ENCODE data around the gene MEF2C. TPM values are rescaled to one million over a fixed set of nuclear protein-coding genes. Genes with fewer than 3 reads are reported as not detected.

Gene MEF2C
- total RNA-seq, 2 donors from 2014 or later = 0.64 to 0.86 TPM

DNA sequence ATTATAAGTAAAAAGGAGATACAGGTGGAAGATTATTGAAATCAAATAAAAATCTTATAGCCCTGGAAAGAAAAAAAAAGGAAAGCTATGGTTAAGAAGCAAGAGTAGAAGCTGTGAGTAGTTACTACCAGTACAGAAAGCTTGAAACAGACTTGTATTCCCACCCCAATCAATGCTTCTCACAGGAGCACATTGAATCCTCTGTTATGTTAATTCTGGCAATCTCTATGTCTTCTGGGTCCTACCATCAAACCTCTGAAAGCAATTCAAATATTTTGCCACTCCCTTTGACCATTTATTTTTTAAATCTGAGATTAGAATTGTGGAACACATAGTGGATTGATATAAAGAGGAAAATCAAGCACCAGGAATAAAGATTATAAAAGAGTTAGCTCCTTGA lies 186.5 kb downstream of the MEF2C start:
- Mint-ChIP-seq H3K9me3 (peaks cover 7% of the 10 kb centered on the region), H3K27me3 (ENCODE audit: insufficient read depth) (peaks cover 94% of the 10 kb centered on the region), H3K4me3 (no peak overlapping the region), H3K27ac (no peak overlapping the region), H3K4me1 (peaks cover 19% of the 10 kb centered on the region), H3K36me3 (ENCODE audit: low read depth) (no peaks in the 10 kb centered on the region)
- Histone ChIP-seq H3K4me1 (ENCODE audit: control insufficient read depth, insufficient read depth, low read length) (peaks cover 2% of the 10 kb centered on the region), H3K27ac (ENCODE audit: low read depth, low read length) (no peak overlapping the region), H3K4me3 (ENCODE audit: low read length) (no peak overlapping the region), H3K9ac (ENCODE audit: extremely low read depth, low read length, poor library complexity, severe bottlenecking) (no peak overlapping the region), H3K36me3 (ENCODE audit: control insufficient read depth, insufficient read depth, low read length) (no peaks in the 10 kb centered on the region), H3K9me3 (ENCODE audit: control insufficient read depth, low read length) (no peaks in the 10 kb centered on the region), H3K27me3 (ENCODE audit: control insufficient read depth, insufficient read depth, low read length, poor library complexity, severe bottlenecking) (peaks cover 90% of the 10 kb centered on the region)
- no peak for DNase-seq
- TF ChIP-seq, protein P1, sequence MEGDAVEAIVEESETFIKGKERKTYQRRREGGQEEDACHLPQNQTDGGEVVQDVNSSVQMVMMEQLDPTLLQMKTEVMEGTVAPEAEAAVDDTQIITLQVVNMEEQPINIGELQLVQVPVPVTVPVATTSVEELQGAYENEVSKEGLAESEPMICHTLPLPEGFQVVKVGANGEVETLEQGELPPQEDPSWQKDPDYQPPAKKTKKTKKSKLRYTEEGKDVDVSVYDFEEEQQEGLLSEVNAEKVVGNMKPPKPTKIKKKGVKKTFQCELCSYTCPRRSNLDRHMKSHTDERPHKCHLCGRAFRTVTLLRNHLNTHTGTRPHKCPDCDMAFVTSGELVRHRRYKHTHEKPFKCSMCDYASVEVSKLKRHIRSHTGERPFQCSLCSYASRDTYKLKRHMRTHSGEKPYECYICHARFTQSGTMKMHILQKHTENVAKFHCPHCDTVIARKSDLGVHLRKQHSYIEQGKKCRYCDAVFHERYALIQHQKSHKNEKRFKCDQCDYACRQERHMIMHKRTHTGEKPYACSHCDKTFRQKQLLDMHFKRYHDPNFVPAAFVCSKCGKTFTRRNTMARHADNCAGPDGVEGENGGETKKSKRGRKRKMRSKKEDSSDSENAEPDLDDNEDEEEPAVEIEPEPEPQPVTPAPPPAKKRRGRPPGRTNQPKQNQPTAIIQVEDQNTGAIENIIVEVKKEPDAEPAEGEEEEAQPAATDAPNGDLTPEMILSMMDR (conservative IDR thresholded peaks at IDR 0.05) = no peak

DNA sequence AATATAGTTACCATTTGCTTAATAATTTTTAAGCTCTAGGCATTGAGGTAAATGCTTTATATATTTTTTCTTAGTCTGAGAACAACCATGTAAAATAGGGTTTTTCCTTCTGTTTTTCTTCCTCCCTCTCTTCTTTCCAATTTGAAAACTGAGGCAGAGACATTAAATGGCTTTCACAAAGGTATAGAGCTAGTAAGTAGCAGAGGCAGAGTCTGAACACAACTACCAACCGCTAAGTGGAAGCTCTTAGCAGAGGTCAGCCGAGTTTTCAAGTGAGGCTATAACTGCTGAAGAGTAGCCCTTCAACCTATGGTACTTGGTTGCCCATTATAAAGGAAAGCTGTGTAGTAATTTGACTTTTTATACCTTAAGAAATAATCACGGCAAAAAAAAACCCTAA lies 187.1 kb downstream of the MEF2C start:
- Histone ChIP-seq H3K9me3 (ENCODE audit: control insufficient read depth, low read length) (no peaks in the 10 kb centered on the region), H3K9ac (ENCODE audit: extremely low read depth, low read length, poor library complexity, severe bottlenecking) (no peak overlapping the region), H3K27me3 (ENCODE audit: control insufficient read depth, insufficient read depth, low read length, poor library complexity, severe bottlenecking) (peaks cover 95% of the 10 kb centered on the region), H3K27ac (ENCODE audit: low read depth, low read length) (no peak overlapping the region), H3K4me3 (ENCODE audit: low read length) (no peak overlapping the region), H3K36me3 (ENCODE audit: control insufficient read depth, insufficient read depth, low read length) (no peaks in the 10 kb centered on the region), H3K4me1 (ENCODE audit: control insufficient read depth, insufficient read depth, low read length) (peaks cover 2% of the 10 kb centered on the region)
- Mint-ChIP-seq H3K9me3 (peaks cover 7% of the 10 kb centered on the region), H3K4me1 (peaks cover 24% of the 10 kb centered on the region), H3K27ac (no peak overlapping the region), H3K36me3 (ENCODE audit: low read depth) (no peaks in the 10 kb centered on the region), H3K4me3 (no peak overlapping the region), H3K27me3 (ENCODE audit: insufficient read depth) (peaks cover 95% of the 10 kb centered on the region)
- WGBS, 2 experiments (ENCODE audit: insufficient coverage in 1 of 2, insufficient read length in 1 of 2) = 0 to 9% methylated on average over 1 to 2 of the region's 3 CpGs
- TF ChIP-seq, protein P1 (conservative IDR thresholded peaks at IDR 0.05) = no peak
- DNase-seq = no peak

- Histone ChIP-seq H3K4me3 (ENCODE audit: low read length) (no peak overlapping the region), H3K4me1 (ENCODE audit: control insufficient read depth, insufficient read depth, low read length) (peaks cover 2% of the 10 kb centered on the region), H3K27ac (ENCODE audit: low read depth, low read length) (no peak overlapping the region), H3K9ac (ENCODE audit: extremely low read depth, low read length, poor library complexity, severe bottlenecking) (no peak overlapping the region), H3K36me3 (ENCODE audit: control insufficient read depth, insufficient read depth, low read length) (no peaks in the 10 kb centered on the region), H3K27me3 (ENCODE audit: control insufficient read depth, insufficient read depth, low read length, poor library complexity, severe bottlenecking) (peaks cover 100% of the 10 kb centered on the region), H3K9me3 (ENCODE audit: control insufficient read depth, low read length) (no peaks in the 10 kb centered on the region)
- TF ChIP-seq, protein P1 (conservative IDR thresholded peaks at IDR 0.05) = no peak
- peaks cover 7% of the 10 kb centered on the region for H3K9me3 Mint-ChIP-seq
- no peak overlapping the region for H3K27ac Mint-ChIP-seq
- H3K27me3 Mint-ChIP-seq (ENCODE audit: insufficient read depth) = peaks cover 99% of the 10 kb centered on the region
- peak; percentile 52 for DNase-seq
- H3K36me3 Mint-ChIP-seq (ENCODE audit: low read depth) = no peaks in the 10 kb centered on the region
- WGBS, 2 experiments (ENCODE audit: insufficient coverage in 1 of 2, insufficient read length in 1 of 2) = 9 to 13% methylated on average over 13 to 19 of the region's 19 CpGs
- H3K4me1 Mint-ChIP-seq = peaks cover 30% of the 10 kb centered on the region
- H3K4me3 Mint-ChIP-seq = peak overlapping the region; percentile 20
Observed at GRCh38 chr5:88695232-88695631, 187.8 kb downstream of the MEF2C start.
